H1 (cell line): ENCODE data around the gene F7. TPM values are rescaled to one million over a fixed set of nuclear protein-coding genes. Genes with fewer than 3 reads are reported as not detected.

Experiments
- CTCF ChIA-PET: fragments of 300-600 bp; sonication (Branson Sonifier 250); formaldehyde crosslinking; loops from one replicate; lab custom pipeline; 2021; ENCODE audit not compliant: partially characterized antibody; lab: Charles Lee
- POLR2A ChIA-PET: fragments of 300-600 bp; sonication (Branson Sonifier 250); formaldehyde crosslinking; loops from one replicate; lab custom pipeline; 2021; ENCODE audit warnings: inconsistent platforms; ENCODE audit not compliant: partially characterized antibody; lab: Charles Lee
- DNase-seq, 2 experiments: peaks; one replicate each; pipeline versions ENCODE4 v3.0.0 to v3.0.0-alpha.2; 2010 to 2022; ENCODE audit warnings: low spot score in 2 of 2, low read depth in 1 of 2, mixed read lengths in 1 of 2
- FAIRE-seq: peaks from 2 replicates; lab custom pipeline; 2011; peaks lifted over from hg19 to GRCh38; lab: Jason Lieb, UNC
- H2AFZ ChIP-seq: 2 replicates; pipeline ENCODE4 v1.8.1; 2012; ENCODE audit warnings: low read length, inconsistent platforms
- H2AK5ac ChIP-seq: 2 replicates; pipeline ENCODE4 v1.6.1; 2013; ENCODE audit warnings: low read depth, low read length
- H2BK120ac ChIP-seq: replicated peaks from 2 replicates; pipeline ENCODE3; 2013; ENCODE audit warnings: low read depth, low read length, inconsistent platforms
- H2BK12ac ChIP-seq: 2 replicates; pipeline ENCODE4 v1.6.1; 2013; ENCODE audit warnings: low read depth, low read length
- H2BK15ac ChIP-seq: 2 replicates; pipeline ENCODE4 v1.6.1; 2013; ENCODE audit warnings: low read length
- H2BK20ac ChIP-seq: 2 replicates; pipeline ENCODE4 v1.6.1; 2013; ENCODE audit warnings: low read length
- H2BK5ac ChIP-seq: 2 replicates; pipeline ENCODE4 v1.6.1; 2013; ENCODE audit warnings: low read depth, low read length
- H3K14ac ChIP-seq: 2 replicates; pipeline ENCODE4 v1.6.1; 2013; ENCODE audit warnings: inconsistent platforms; ENCODE audit not compliant: insufficient read length
- H3K18ac ChIP-seq: 2 replicates; pipeline ENCODE4 v1.6.1; 2013; ENCODE audit warnings: low read length; ENCODE audit errors: extremely low read depth
- H3K23ac ChIP-seq: 2 replicates; pipeline ENCODE4 v1.6.1; 2013; ENCODE audit warnings: inconsistent platforms; ENCODE audit not compliant: insufficient read length
- H3K23me2 ChIP-seq: 2 replicates; pipeline ENCODE4 v1.6.1; 2013; ENCODE audit warnings: low read depth, low read length
- H3K27ac ChIP-seq: 2 replicates; pipeline ENCODE4 v1.6.1; 2011; ENCODE audit warnings: low read depth, low read length, inconsistent platforms
- H3K27me3 ChIP-seq, 4 experiments: replicated peaks in 1 of 4; 1 replicate in 1 of 4; 2 replicates in 3 of 4; pipeline versions ENCODE4 v1.6.1 to v1.8.1; 2011 to 2013; ENCODE audit warnings: low read length in 3 of 4, mild to moderate bottlenecking in 3 of 4, inconsistent platforms in 2 of 4, mixed read lengths in 2 of 4, moderate library complexity in 1 of 4; ENCODE audit not compliant: control insufficient read depth in 3 of 4, insufficient read depth in 3 of 4; ENCODE audit errors: extremely low read depth in 1 of 4
- H3K36me3 ChIP-seq, 4 experiments: 2 replicates each; pipeline versions ENCODE4 v1.6.1 to v1.8.1; 2011 to 2013; ENCODE audit warnings: mild to moderate bottlenecking in 4 of 4, low read length in 3 of 4, moderate library complexity in 2 of 4, control low read depth in 1 of 4, inconsistent platforms in 1 of 4; ENCODE audit not compliant: insufficient read depth in 4 of 4, control insufficient read depth in 2 of 4
- H3K4ac ChIP-seq: replicated peaks from 2 replicates; pipeline ENCODE3; 2013; ENCODE audit warnings: low read length, low read depth, mixed read lengths, inconsistent platforms; ENCODE audit not compliant: insufficient read length
- H3K4me1 ChIP-seq, 4 experiments: replicated peaks in 1 of 4; 1 replicate in 1 of 4; 2 replicates in 3 of 4; pipeline versions ENCODE4 v1.6.1 to v1.8.1; 2011 to 2013; ENCODE audit warnings: low read length in 3 of 4, inconsistent platforms in 2 of 4, mixed read lengths in 1 of 4; ENCODE audit not compliant: insufficient read depth in 4 of 4, control insufficient read depth in 3 of 4
- H3K4me2 ChIP-seq, 2 experiments: 2 replicates each; pipeline versions ENCODE4 v1.6.1 to v1.8.1; 2011 to 2013; ENCODE audit warnings: low read depth in 2 of 2, low read length in 2 of 2, control low read depth in 1 of 2, inconsistent platforms in 1 of 2, mild to moderate bottlenecking in 1 of 2; ENCODE audit not compliant: insufficient read depth in 1 of 2
- H3K4me3 ChIP-seq, 4 experiments: fragments of 200-600, 300-600 bp in 1 of 4; sonication (generic), shearing (Covaris generic), sonication (Bioruptor Twin) in 1 of 4; 2 replicates each; pipeline versions ENCODE4 v1.5.1 to v1.8.1; 2011 to 2016; ENCODE audit warnings: low read length in 4 of 4, low read depth in 3 of 4, control low read depth in 2 of 4, inconsistent platforms in 2 of 4, mild to moderate bottlenecking in 2 of 4, mixed read lengths in 1 of 4, moderate library complexity in 1 of 4; ENCODE audit not compliant: insufficient read depth in 2 of 4; ENCODE audit errors: extremely low read depth in 1 of 4
- H3K56ac ChIP-seq: replicated peaks from 2 replicates; pipeline ENCODE3; 2013; ENCODE audit warnings: low read depth, mild to moderate bottlenecking, mixed read lengths, low read length, inconsistent platforms; ENCODE audit not compliant: insufficient read length
- H3K79me1 ChIP-seq: 2 replicates; pipeline ENCODE4 v1.6.1; 2013; ENCODE audit warnings: low read depth, low read length, control low read depth
- H3K79me2 ChIP-seq, 2 experiments: 2 replicates each; pipeline versions ENCODE4 v1.6.1 to v1.8.1; 2012 to 2013; ENCODE audit warnings: low read length in 2 of 2, mild to moderate bottlenecking in 2 of 2, inconsistent platforms in 1 of 2; ENCODE audit not compliant: insufficient read depth in 2 of 2, control insufficient read depth in 1 of 2
- H3K9ac ChIP-seq, 4 experiments: replicated peaks in 1 of 4; 1 replicate in 1 of 4; 2 replicates in 3 of 4; pipeline versions ENCODE4 v1.6.1 to v1.8.1; 2011 to 2013; ENCODE audit warnings: low read depth in 3 of 4, low read length in 3 of 4, control low read depth in 2 of 4, mild to moderate bottlenecking in 2 of 4, moderate library complexity in 2 of 4, inconsistent platforms in 1 of 4; ENCODE audit errors: extremely low read depth in 1 of 4
- H3K9me3 ChIP-seq, 2 experiments: 2 replicates each; pipeline versions ENCODE4 v1.6.1 to v1.8.1; 2012 to 2013; ENCODE audit warnings: mild to moderate bottlenecking in 2 of 2, moderate library complexity in 2 of 2, control low read depth in 1 of 2, inconsistent platforms in 1 of 2, low read depth in 1 of 2, low read length in 1 of 2, mixed read lengths in 1 of 2; ENCODE audit not compliant: insufficient read depth in 2 of 2
- H4K20me1 ChIP-seq, 2 experiments: replicated peaks in 1 of 2; 2 replicates each; pipeline versions ENCODE3 to v1.8.1; 2011 to 2013; ENCODE audit warnings: inconsistent platforms in 2 of 2, low read length in 2 of 2, mild to moderate bottlenecking in 1 of 2; ENCODE audit not compliant: insufficient read depth in 2 of 2, control insufficient read depth in 1 of 2
- H4K5ac ChIP-seq: 2 replicates; pipeline ENCODE4 v1.6.1; 2013; ENCODE audit warnings: low read length, low read depth, mixed read lengths, inconsistent platforms; ENCODE audit not compliant: insufficient read length
- H4K8ac ChIP-seq: 2 replicates; pipeline ENCODE4 v1.8.0; 2013; ENCODE audit warnings: mild to moderate bottlenecking, moderate library complexity, low read length, inconsistent platforms; ENCODE audit not compliant: insufficient read depth; ENCODE audit errors: extremely low read depth
- H4K91ac ChIP-seq: replicated peaks from 2 replicates; pipeline ENCODE3; 2013; ENCODE audit warnings: low read length, mixed read lengths, inconsistent platforms; ENCODE audit not compliant: insufficient read length
- CBX8 ChIP-seq: fragments of 300-800, 300-1000 bp; sonication (generic); IDR thresholded peaks from 2 replicates; pipeline ENCODE4 v1.7.1; 2016; ENCODE audit warnings: low read depth, low read length, borderline replicate concordance
- CTCF ChIP-seq, 3 experiments: IDR thresholded peaks; 1 replicate in 2 of 3; 2 replicates in 1 of 3; pipeline versions ENCODE4 v1.5.1 to v1.6.1; 2011; ENCODE audit warnings: low read length in 3 of 3, mild to moderate bottlenecking in 3 of 3, inconsistent platforms in 2 of 3, low read depth in 1 of 3, moderate library complexity in 1 of 3; ENCODE audit not compliant: insufficient read depth in 1 of 3; ENCODE audit errors: control extremely low read depth in 1 of 3
- GABPA ChIP-seq: IDR thresholded peaks from 2 replicates; pipeline ENCODE4 v1.6.1; 2011; ENCODE audit warnings: mild to moderate bottlenecking, low read length, moderate library complexity, borderline replicate concordance; ENCODE audit not compliant: insufficient read depth
- POLR2A ChIP-seq, 2 experiments: IDR thresholded peaks; 1 replicate in 1 of 2; 2 replicates in 1 of 2; pipeline ENCODE4 v1.6.1; 2011; ENCODE audit warnings: low read depth in 2 of 2, low read length in 2 of 2, mild to moderate bottlenecking in 2 of 2; ENCODE audit errors: control extremely low read depth in 1 of 2
- POLR2AphosphoS5 ChIP-seq: IDR thresholded peaks from 2 replicates; pipeline ENCODE4 v1.6.1; 2011; ENCODE audit warnings: low read depth, low read length
- RAD21 ChIP-seq, 2 experiments: IDR thresholded peaks in 1 of 2; conservative IDR thresholded peaks in 1 of 2; 2 replicates each; pipeline ENCODE4 v1.6.1; 2011; ENCODE audit warnings: low read depth in 2 of 2, low read length in 2 of 2, improper control_type of control experiment in 1 of 2, inconsistent platforms in 1 of 2, mild to moderate bottlenecking in 1 of 2, moderate library complexity in 1 of 2
- SIN3A ChIP-seq, 2 experiments: IDR thresholded peaks in 1 of 2; conservative IDR thresholded peaks in 1 of 2; 2 replicates each; pipeline ENCODE4 v1.6.1; 2011 to 2012; ENCODE audit warnings: low read length in 2 of 2, improper control_type of control experiment in 1 of 2, low read depth in 1 of 2, mild to moderate bottlenecking in 1 of 2
- TAF1 ChIP-seq: IDR thresholded peaks from 2 replicates; pipeline ENCODE4 v1.6.1; 2011; ENCODE audit warnings: mild to moderate bottlenecking, low read depth, low read length
- YY1 ChIP-seq: IDR thresholded peaks from 2 replicates; pipeline ENCODE4 v1.6.1; 2011; ENCODE audit warnings: low read depth, mild to moderate bottlenecking, low read length
- WGBS, 2 experiments: shearing (Covaris generic) in 1 of 2; methylation state at CpG; one replicate each; pipeline versions ENCODE4 v1.1.6 to v1.1.7; 2013 to 2015; ENCODE audit warnings: low lambda C conversion rate in 2 of 2, mixed read lengths in 2 of 2, inconsistent platforms in 1 of 2, low coverage in 1 of 2, missing lambda C conversion rate in 1 of 2; ENCODE audit not compliant: insufficient replicate concordance in 2 of 2, insufficient coverage in 1 of 2, insufficient read length in 1 of 2; ENCODE audit errors: extremely low coverage in 1 of 2, missing lambda C conversion rate in 1 of 2; 5-methylcytosine and 5-hydroxymethylcytosine counted together
- polyA plus RNA-seq, 7 experiments: library from polyadenylated mRNA; depleted of rRNA in 3 of 7; stranded (reverse) in 5 of 7; unstranded in 2 of 7; fragments of >200 nt in 5 of 7; fragments of 200-250 nt in 2 of 7; gene quantifications; 1 replicate in 5 of 7; 2 replicates in 1 of 7; 4 replicates in 1 of 7; pipeline versions ENCODE4 v1.2.1 to v1.2.3, GENCODE V29; 2011 to 2013; ENCODE audit warnings: missing spikeins in 2 of 7, mixed read lengths in 2 of 7
- total RNA-seq: library from RNA; stranded (reverse); fragmentation: NEBNext Ultra II Directional; extraction: Animal tissue kit (Norgen Biotek cat#: 25700); gene quantifications from 2 replicates; pipeline ENCODE4 v1.2.1, GENCODE V29; 2021

F7 gene
- total and polyA plus RNA-seq, 2 of the 8 experiments (the other 6 are each of a cell fraction or from before 2014, with no cell fraction given): 0.43 to 0.98 TPM

GRCh38 chr13:113090415-113090770 lies 15.2 kb upstream of the F7 start:
- 0 out of 2 replicates have a peak overlapping the region, but pooled peaks have one; percentile 61 for H2BK5ac ChIP-seq
- POLR2A ChIA-PET: interaction anchor here (0.9 to 2.1 kb wide), 4 partner anchors 14 to 30 kb away, joined by 3 to 5 read pairs (median 4); no protein-coding TSS in a partner anchor
- H2BK20ac ChIP-seq: no peak overlapping the region
- peaks cover 3 to 8% (median 4%) of the 10 kb centered on the region in 4 experiments; a peak in 4 of 8 replicates for H3K36me3 ChIP-seq
- CTCF ChIA-PET: interaction anchor here (0.6 to 3.1 kb wide), 16 partner anchors 9 to 503 kb away, joined by 3 to 16 read pairs (median 4); no protein-coding TSS in a partner anchor
- H3K23ac ChIP-seq: no peak overlapping the region
- no peak overlapping the region for H2BK12ac ChIP-seq
- no peaks in the 10 kb centered on the region for H3K27me3 ChIP-seq
- no peak overlapping the region for H3K9ac ChIP-seq
- H2BK15ac ChIP-seq: no peak overlapping the region
- DNase-seq: peak in 1 of 2 experiments; percentile 36
- no peak overlapping the region for H2AFZ ChIP-seq
- no peak overlapping the region for H2AK5ac ChIP-seq
- TF ChIP-seq TAF1 (no peak), YY1 (peak; percentile 50; the same call in 1 of the 2 replicates), POLR2A (IDR thresholded peaks at IDR 0.05; ENCODE audit: control extremely low read depth in 1 of 2, low read depth in 2 of 2, low read length in 2 of 2) (peak in 1 of 2 experiments; percentile 45; a peak in 1 of 3 replicates), RAD21 (IDR thresholded peaks at IDR 0.05 in 1 of 2, conservative IDR thresholded peaks at IDR 0.05 in 1 of 2; ENCODE audit: low read depth in 2 of 2, low read length in 2 of 2) (peak; percentile 42 to 58; a peak in 3 of 4 replicates), SIN3A (conservative IDR thresholded peaks at IDR 0.05 in 1 of 2, IDR thresholded peaks at IDR 0.05 in 1 of 2; ENCODE audit: low read depth in 1 of 2, low read length in 2 of 2) (no peak), CBX8 (no peak), POLR2AphosphoS5 (0 out of 2 replicates have a peak, but pooled peaks have one; percentile 63), CTCF (IDR thresholded peaks at IDR 0.05; ENCODE audit: control extremely low read depth in 1 of 3, insufficient read depth in 1 of 3, low read depth in 1 of 3, low read length in 3 of 3) (peak in 2 of 3 experiments; percentile 53 to 57; a peak in 3 of 4 replicates), GABPA (peak; percentile 41; the same call in 1 of the 2 replicates)
- TF ChIP-seq, all 59 proteins: peak for 6
- Histone ChIP-seq H4K8ac (no peak overlapping the region), H3K23me2 (peaks cover 2% of the 10 kb centered on the region; the same call in 1 of the 2 replicates), H4K91ac (no peak overlapping the region), H3K27ac (no peak overlapping the region), H3K56ac (no peak overlapping the region), H3K4ac (no peak overlapping the region), H3K14ac (no peak overlapping the region), H4K20me1 (no peaks in the 10 kb centered on the region), H3K4me1 (peaks cover 0 to 6% (median 4%) of the 10 kb centered on the region in 4 experiments; a peak in 2 of 7 replicates), H2BK120ac (no peak overlapping the region), H3K79me1 (no peaks in the 10 kb centered on the region), H3K18ac (no peak overlapping the region), H3K9me3 (no peaks in the 10 kb centered on the region), H3K4me3 (no peak overlapping the region), H3K79me2 (no peaks in the 10 kb centered on the region), H3K4me2 (no peak overlapping the region), H4K5ac (no peak overlapping the region)
- 66% methylated on average over 13 of the region's 13 CpGs; no CpG with 5 or more reads in 1 of the 2 experiments for WGBS, 2 experiments
- no peak for FAIRE-seq
